GOT3 (cell line): ENCODE results near the gene NEUROG1.

Experiments
- DNase-seq: peaks from one replicate; lab custom pipeline; 2025; ENCODE audit warnings: mixed read lengths; lab: John Stamatoyannopoulos, UW

Gene NEUROG1

DNA sequence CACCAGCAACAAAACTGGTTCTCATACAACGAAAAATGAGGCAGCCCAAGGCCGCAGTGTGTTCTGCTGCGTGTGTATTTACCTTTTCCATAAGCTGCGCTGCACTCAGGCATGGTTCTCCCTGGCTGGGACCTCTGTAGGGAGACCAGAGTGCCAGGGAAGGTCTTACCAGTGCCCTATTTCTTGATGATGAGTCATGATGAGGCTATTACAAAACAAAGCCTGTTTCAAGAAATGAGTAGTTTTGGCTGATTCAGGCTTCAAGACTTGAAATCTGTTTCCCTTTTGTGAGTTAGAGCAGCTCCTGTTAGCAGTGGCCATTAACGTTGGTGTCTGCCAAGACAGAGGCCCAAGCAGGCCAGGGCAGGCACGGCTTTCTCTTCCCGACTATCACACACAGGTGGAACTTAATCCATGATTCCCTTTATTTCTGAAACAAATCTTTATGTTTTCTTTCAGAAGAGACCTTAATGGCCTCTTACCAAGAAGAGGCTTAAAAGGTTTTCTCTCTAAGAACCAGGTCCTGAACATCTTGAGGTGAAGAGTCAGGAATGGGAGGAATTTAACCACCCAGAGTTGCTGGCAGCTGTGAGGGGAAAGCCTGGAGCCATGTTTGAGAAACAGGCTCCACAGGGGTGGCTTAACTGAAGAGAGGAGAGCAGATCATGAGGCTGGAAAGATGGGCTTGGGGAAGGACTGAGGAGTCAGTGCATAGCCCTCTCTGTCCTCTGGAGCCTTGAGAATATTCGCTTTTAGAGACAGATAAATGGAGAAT is 42.2 kb downstream of the NEUROG1 start:
- peak; percentile 29 for DNase-seq

DNA sequence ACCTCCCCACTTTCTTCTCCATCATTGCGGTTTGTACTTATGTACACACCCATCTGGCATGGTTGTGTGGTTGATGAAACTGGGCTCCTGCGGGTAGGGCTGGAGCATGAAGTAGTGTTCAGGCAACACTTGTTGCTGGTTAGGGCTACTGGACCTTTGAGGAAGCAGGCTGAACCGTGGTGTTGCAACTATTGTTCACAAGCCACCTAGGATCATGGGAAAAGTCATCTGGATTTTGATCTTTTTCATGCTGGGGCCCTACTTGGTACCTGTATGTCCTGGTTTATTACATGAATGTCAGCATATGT is 43.5 kb downstream of the NEUROG1 start:
- DNase-seq = no peak

DNA sequence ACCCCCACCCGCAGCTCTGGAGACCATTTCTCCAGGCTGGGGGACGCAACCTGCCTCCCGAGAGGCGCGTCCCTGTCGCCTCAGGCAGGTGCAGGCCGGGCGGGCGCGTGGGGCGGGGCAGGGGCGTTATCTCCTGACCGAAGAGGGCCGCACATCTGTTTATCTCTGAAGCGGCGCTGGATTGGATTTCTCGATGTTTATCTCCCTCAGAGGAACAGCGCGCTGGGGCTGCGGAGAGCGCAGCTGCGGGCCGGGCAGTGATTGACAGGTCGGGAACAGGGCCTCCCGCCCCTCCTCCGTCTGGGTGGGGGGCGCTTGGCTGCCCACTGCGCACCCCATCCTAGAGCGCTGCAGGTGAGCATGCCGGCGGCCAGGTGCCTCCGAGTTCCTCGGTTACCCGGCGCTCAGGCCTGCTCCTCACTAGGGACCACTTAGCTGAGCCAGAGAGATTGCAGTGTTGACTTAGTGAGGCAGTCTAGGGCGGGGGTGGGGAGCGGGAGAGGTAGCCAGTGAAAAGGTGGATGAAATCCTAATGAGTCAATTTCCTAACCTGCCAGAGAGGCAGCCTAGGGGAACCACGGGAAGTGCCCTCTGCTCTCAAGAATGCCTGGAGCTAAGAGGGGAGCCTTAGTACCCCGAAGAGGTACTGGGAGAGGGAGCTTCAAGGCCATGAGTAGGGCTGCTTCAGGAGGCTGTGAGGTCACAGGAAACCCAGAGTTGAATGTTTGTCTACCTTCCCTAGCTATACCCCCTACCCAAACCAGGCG is 44.0 kb downstream of the NEUROG1 start:
- DNase-seq = no peak

DNA sequence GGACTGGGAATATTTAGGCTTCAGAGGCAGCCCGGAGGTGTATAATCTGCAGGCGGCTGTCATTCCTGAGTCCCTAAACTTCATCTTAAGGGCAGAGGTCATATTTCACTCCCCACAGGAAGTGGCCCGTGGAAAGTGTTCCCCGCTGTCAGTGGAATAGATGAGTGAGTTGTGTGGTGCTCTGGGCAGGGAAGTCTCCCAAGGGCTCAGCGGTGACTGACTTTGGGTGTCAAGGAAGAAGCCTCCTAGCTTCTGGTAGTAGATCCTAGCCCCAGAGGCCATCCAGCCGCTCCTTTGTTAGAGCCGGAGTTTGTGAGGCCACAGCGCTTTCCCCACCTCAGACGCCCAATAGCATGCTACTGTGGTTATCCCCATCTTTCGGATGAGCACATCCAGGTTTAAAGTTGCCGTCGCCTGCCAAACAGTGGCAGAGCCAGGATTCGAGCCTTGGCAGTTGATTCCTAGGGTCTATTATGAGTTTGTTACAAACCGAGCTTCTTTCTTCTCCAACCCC is 44.7 kb downstream of the NEUROG1 start:
- no peak for DNase-seq

GRCh38 chr5:135490245-135491037 is 45.3 kb downstream of the NEUROG1 start:
- DNase-seq = no peak

- DNase-seq = no peak
These were observed 46.1 kb downstream of the NEUROG1 start for GRCh38 chr5:135489466-135490244.

GRCh38 chr5:135488727-135489465 is 46.9 kb downstream of the NEUROG1 start:
- DNase-seq = peak; percentile 35

DNA sequence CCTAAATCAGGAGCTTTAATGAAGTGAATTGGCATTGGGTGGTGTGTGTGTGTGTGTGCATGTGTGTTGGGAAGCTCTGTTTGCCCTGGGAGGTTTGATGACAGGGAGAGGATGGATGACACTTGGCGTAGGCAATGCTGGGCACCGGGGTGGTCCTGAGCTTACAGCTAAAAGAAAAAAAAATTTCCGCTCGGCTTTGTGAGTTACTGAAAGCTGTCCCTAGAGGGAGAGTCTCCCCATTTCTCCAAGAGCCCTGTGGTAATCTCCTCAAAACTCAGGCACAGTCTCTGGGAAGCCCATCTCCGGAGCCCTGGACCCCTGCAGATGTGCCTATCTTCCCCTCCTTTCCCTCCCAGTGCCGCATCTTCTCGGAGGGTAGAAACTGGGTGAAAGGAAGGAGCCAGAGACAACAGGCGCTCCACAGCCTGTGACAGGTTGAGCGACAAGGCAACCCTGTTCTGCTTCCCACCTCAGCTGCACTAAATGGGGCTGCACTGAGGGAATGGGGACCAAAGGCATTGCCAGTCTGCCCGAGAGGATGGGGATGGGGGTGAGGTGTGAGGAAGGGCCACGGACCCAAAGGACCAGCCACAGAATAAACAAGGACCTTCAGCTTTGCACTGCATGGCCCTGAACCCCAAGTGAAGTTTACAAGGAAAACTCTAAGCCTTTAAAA is 47.8 kb downstream of the NEUROG1 start:
- no peak for DNase-seq

GRCh38 chr5:135487037-135487395 is 48.7 kb downstream of the NEUROG1 start:
- DNase-seq = no peak

DNA sequence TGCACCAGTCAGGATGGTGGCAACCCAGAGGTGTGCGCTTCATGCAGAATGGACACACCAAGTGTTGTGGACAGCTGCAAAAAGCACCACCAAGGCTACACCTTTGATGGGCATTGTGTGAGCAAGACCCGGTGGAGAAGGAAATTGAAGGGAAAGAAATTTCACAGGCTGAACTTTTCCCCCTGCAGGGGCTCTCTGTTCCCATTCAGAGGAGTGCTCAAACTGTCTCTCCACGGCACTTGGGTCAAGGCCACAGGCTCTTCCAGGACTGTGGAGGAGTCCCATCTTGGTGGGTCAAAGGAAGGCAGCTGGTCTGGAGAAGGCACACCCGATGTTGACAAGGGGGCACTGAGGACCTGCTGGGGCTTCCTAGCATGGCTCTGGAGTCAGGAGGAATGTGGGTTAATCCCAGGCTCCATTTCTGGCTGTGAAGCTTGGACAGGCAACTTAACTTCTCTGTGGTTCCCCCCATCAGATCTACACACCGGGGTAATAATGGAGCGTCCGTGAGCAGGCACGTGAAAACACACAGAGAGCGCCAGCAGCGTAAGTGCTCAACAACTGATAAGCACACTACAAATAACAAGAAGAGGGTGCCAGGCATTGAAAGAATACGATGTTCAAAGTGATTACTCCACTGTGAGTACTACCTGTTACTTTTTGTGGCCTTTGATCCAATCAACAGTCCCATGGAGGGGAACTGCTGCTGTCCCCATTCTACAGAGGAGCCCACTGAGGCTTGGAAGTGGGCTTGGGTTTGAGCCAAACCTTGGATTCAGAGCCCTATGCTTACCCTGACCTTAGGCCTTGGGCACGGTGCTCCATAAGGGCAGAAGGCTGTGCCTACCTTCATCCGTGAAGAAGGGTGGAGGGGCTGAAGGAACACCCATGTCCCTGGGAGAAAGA is 49.4 kb downstream of the NEUROG1 start:
- no peak for DNase-seq

DNA sequence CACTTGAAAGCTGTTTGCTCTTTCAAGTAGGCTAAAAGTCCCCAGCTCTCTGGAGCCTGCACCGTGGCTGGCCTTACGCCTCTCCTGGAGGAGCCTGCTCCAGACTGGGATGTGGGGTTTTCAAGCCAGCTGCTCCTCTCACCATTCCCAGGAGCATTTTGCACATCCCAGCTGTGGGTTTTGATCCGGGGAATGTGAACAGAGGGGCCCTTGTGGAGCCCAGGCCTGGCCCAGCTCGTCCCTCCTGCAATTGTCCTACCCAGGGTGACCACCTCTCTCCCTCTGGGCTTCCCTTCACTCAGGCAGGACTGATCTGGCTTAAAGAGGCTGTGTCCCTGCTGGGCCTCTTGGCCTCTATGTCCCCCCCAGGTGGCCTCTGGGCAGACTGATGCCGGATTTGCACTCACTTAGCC is 51.1 kb downstream of the NEUROG1 start:
- no peak for DNase-seq
